Activated T-helper 17 cell treated with anti-CD3 and anti-CD28 coated beads, Interleukin-2, amount 50 U/mL, for 72 hours (primary cell): Measurements from ENCODE around the gene HECTD1. TPM values are rescaled to one million over a fixed set of nuclear protein-coding genes. Genes with fewer than 3 reads are reported as not detected.
"Not testable (repeated sequence)": the region's sequence is repeated elsewhere in the genome, so short reads cannot be mapped to it uniquely, and the experiment has no call there.

Source experiments
- ATAC-seq: fragments of 150-1000 bp; cut with Tn5 transposase; replicated peaks from 2 replicates; pipeline ENCODE4 v1.10.0; 2021; ENCODE audit warnings: mild to moderate bottlenecking, moderate library complexity
- H3K27ac Mint-ChIP-seq: one replicate; pipeline ENCODE4 v1.8.0; 2022; ENCODE audit warnings: mixed read lengths
- H3K27me3 Mint-ChIP-seq: one replicate; pipeline ENCODE4 v1.8.0; 2022; ENCODE audit warnings: mixed read lengths
- H3K36me3 Mint-ChIP-seq: one replicate; pipeline ENCODE4 v1.8.0; 2022; ENCODE audit warnings: low read depth, mild to moderate bottlenecking, mixed read lengths
- H3K4me1 Mint-ChIP-seq: one replicate; pipeline ENCODE4 v1.8.0; 2022; ENCODE audit warnings: mixed read lengths
- H3K4me3 Mint-ChIP-seq: one replicate; pipeline ENCODE4 v1.8.0; 2022; ENCODE audit warnings: mild to moderate bottlenecking, mixed read lengths
- H3K9me3 Mint-ChIP-seq: one replicate; pipeline ENCODE4 v1.8.0; 2022; ENCODE audit warnings: mixed read lengths
- total RNA-seq, 2 donors: library from RNA; stranded (reverse); gene quantifications; one replicate each; pipeline ENCODE4 v1.2.3, GENCODE V29; 2022

Gene HECTD1
- total RNA-seq, 2 donors from 2014 or later: 88.3 to 92.8 TPM

GRCh38 chr14:31059152-31059924, 148.3 kb downstream of the HECTD1 start:
- Mint-ChIP-seq H3K36me3 (no peaks in the 10 kb centered on the region), H3K4me1 (peaks cover 10% of the 10 kb centered on the region), H3K9me3 (no peaks in the 10 kb centered on the region), H3K27me3 (no peaks in the 10 kb centered on the region), H3K4me3 (no peak overlapping the region), H3K27ac (peak overlapping the region; percentile 9)
- no peak for ATAC-seq

DNA sequence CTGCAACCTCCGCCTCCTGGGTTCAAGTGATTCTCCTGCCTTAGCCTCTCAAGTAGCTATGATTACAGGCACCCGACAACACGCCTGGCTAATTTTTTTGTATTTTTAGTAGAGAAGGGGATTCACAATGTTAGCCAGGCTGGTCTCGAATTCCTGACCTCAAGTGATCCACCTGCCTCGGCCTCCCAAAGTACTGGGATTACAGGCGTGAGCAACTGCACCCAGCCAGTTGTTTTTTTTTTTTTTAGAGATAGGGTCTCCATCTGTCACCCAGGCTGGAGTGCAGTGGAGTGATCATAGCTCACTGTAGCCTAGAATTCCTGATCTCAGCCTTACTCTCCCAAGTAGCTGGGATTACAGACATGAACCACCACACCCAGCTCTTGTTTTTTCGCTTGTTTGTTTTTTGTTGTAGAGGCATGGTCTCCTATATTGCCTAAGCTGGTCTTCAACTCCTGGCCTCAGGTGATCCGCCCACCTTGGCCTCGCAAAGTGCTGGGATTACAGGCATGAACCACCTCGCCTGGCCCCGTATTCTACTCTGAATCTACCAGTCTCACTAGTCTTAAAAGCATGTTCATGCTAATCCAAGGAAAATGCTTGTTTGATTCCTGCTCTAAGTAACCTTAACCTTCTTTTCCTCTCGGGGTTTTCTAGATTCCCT, 149.8 kb downstream of the HECTD1 start:
- Mint-ChIP-seq H3K27me3 (no peaks in the 10 kb centered on the region), H3K4me3 (no peak overlapping the region), H3K4me1 (peaks cover 10% of the 10 kb centered on the region), H3K36me3 (no peaks in the 10 kb centered on the region), H3K27ac (peak overlapping the region; percentile 9), H3K9me3 (no peaks in the 10 kb centered on the region)
- ATAC-seq: no peak

DNA sequence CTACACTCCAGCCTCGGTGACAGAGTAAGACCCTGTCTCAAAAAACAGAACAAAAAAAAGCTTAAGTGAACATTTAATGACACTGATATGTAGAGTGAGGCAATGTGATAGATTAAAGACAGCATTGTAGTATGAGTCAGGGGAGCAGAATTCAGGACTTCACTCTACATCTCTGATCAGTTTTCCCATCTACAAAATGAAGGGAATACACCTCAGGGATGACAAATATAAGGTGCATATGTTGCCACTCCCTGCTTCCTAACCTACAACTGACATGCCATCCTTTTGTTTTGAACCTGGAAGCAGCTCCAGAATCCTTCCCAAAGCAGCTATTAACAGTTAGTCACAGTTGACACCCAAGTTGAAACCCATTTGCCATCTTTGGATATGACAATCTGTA, 150.6 kb downstream of the HECTD1 start:
- H3K36me3 Mint-ChIP-seq: no peaks in the 10 kb centered on the region
- no peak overlapping the region for H3K27ac Mint-ChIP-seq
- no peaks in the 10 kb centered on the region for H3K9me3 Mint-ChIP-seq
- H3K4me3 Mint-ChIP-seq: no peak overlapping the region
- ATAC-seq: no peak
- peaks cover 10% of the 10 kb centered on the region for H3K4me1 Mint-ChIP-seq
- H3K27me3 Mint-ChIP-seq: no peaks in the 10 kb centered on the region

DNA sequence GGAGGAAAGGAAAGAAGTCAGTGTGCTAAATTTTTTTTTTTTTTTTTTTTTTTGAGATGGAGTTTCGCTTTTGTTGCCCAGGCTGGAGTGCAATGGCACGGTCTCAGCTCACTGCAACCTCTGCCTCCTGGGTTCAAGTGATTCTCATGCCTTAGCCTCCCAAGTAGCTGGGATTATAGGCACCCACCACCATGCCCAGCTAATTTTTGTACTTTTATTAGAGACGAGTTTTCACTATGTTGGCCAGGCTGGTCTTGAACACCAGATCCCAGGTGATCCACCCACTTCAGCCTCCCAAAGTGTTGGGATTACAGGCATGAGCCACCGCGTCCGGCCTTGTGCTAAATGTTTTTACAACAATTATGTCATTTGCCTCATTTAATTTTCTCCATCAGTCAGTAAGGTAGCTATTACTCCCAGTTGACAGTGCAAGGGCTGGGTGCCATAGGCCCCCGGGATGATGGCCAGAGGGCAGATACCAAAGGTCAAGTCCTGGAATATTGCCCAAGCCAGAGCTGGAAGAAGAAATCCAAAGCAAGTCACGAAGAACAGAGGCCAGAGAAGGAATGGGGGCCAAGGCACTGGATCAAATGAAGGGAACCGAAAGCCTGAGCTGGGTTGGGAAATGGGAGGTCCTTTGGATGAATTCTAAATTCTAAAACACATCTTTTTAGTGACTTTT, 154.5 kb downstream of the HECTD1 start:
- not testable (repeated sequence) for H3K27ac Mint-ChIP-seq, H3K9me3 Mint-ChIP-seq, ATAC-seq, H3K4me3 Mint-ChIP-seq, H3K36me3 Mint-ChIP-seq, H3K4me1 Mint-ChIP-seq, H3K27me3 Mint-ChIP-seq

DNA sequence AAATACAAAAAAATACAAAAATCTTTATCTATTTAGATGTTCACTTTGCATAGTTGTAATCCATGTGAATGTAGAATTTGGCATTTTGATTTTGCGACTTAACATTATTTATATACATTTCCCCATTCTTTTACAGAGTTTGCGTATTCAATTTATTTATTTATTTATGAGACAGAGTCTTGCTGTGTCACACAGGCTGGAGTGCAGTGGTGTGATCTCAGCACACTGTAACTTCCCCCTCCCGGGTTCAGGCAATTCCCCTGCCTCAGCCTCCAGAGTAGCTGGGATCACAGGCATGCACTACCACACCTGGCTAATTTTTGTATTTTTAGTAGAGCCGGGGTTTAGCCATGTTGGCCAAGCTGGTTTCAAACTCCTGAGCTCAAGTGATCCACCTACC, 156.1 kb downstream of the HECTD1 start:
- peaks cover 4% of the 10 kb centered on the region for H3K4me1 Mint-ChIP-seq
- H3K27ac Mint-ChIP-seq: no peak overlapping the region
- no peaks in the 10 kb centered on the region for H3K9me3 Mint-ChIP-seq
- no peak overlapping the region for H3K4me3 Mint-ChIP-seq
- no peaks in the 10 kb centered on the region for H3K27me3 Mint-ChIP-seq
- ATAC-seq: no peak
- H3K36me3 Mint-ChIP-seq: no peaks in the 10 kb centered on the region

- no peaks in the 10 kb centered on the region for H3K36me3 Mint-ChIP-seq
- H3K4me1 Mint-ChIP-seq: peaks cover 4% of the 10 kb centered on the region
- H3K27me3 Mint-ChIP-seq: no peaks in the 10 kb centered on the region
- no peak overlapping the region for H3K27ac Mint-ChIP-seq
- H3K9me3 Mint-ChIP-seq: no peaks in the 10 kb centered on the region
- H3K4me3 Mint-ChIP-seq: no peak overlapping the region
- ATAC-seq: no peak
Measured at GRCh38 chr14:31051023-31051422, 156.6 kb downstream of the HECTD1 start.

Other genes starting within 250 kb of the HECTD1 start
- gene AP4S1, start 182.1 kb downstream of the HECTD1 start, total RNA-seq: 1 to 10 TPM; 4.3 to 5.9 TPM
- gene STRN3, start 181.4 kb downstream of the HECTD1 start, total RNA-seq: 10 to 100 TPM; 18.6 to 31.1 TPM
- 10 to 100 TPM; 16.4 to 23.8 TPM for gene HEATR5A, start 212.8 kb upstream of the HECTD1 start, total RNA-seq
- 10 to 100 TPM; 13.7 to 22.4 TPM for gene DTD2, start 249.7 kb upstream of the HECTD1 start, total RNA-seq